NT2/D1 (cell line): ENCODE measurements around the gene ZNF397.

Experiments used
- YY1 ChIP-seq: IDR thresholded peaks from 2 replicates; pipeline ENCODE4 v1.6.1; 2011; ENCODE audit not compliant: insufficient read length, insufficient read depth
- ZNF274 ChIP-seq: IDR thresholded peaks from 2 replicates; pipeline ENCODE4 v1.6.1; 2011; ENCODE audit warnings: mild to moderate bottlenecking, low read depth, low read length

DNA sequence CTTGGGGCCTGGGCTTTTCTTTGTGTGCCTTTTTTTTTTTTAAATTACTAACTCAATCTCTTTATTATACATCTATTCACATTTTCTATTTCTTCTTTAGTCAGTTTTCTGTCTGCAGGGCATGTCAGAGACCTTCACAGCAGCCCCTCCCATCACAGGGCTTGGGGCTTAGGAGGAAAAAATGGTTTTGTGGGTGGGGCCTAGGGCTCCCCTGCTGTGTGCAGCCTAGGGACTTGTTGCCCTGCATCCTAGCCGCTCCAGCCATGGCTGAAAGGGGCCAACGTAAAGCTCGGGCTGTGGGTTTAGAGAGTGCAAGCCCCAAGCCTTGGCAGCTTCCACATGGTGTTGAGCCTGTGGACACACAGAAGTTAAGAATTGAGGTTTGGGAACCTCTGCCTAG lies 35.4 kb downstream of the ZNF397 start:
- TF ChIP-seq YY1 (no peak), ZNF274 (no peak)
